Subcutaneous adipose tissue (tissue), 4 donors: ENCODE results near the gene ERBIN. TPM values are rescaled to one million over a fixed set of nuclear protein-coding genes. Genes with fewer than 3 reads are reported as not detected.

Experiments used
- CTCF ChIP-seq: fragments of 450-650 bp; IDR thresholded peaks from one replicate; pipeline ENCODE4 v1.5.1; 2016; ENCODE audit warnings: low read depth, mild to moderate bottlenecking, control low read depth, antibody characterized with exemption, moderate library complexity
- total RNA-seq, 4 donors: library from RNA; depleted of rRNA; stranded (reverse); fragments of >200 nt; gene quantifications; one replicate each; pipeline ENCODE4 v1.1.0, GENCODE V29; 2016

Gene ERBIN
- total RNA-seq, 4 donors from 2014 or later: 50.3 to 119 (median 70.5) TPM

- TF ChIP-seq CTCF: no peak
These were observed 25.0 kb downstream of the ERBIN start for GRCh38 chr5:65951330-65951729.

- TF ChIP-seq CTCF: no peak
These were observed 25.9 kb downstream of the ERBIN start for GRCh38 chr5:65952259-65952658.

GRCh38 chr5:65954200-65954599 lies 27.8 kb downstream of the ERBIN start:
- no peak for TF ChIP-seq CTCF

GRCh38 chr5:65955746-65956145 lies 29.4 kb downstream of the ERBIN start:
- TF ChIP-seq CTCF: no peak

- TF ChIP-seq CTCF: no peak
These were observed 35.3 kb downstream of the ERBIN start for GRCh38 chr5:65961633-65962032.

- TF ChIP-seq CTCF: no peak
These were observed 41.1 kb downstream of the ERBIN start for GRCh38 chr5:65967288-65968066.

- TF ChIP-seq CTCF: no peak
These were observed 43.4 kb downstream of the ERBIN start for GRCh38 chr5:65969539-65970393.
